Osteocyte (in vitro differentiated cells): ENCODE results near the gene UNC13D. TPM values are rescaled to one million over a fixed set of nuclear protein-coding genes. Genes with fewer than 3 reads are reported as not detected.

Experiments used
- DNase-seq: peaks from one replicate; pipeline ENCODE4 v3.0.0; 2021; ENCODE audit warnings: mixed read lengths; ENCODE audit not compliant: unreplicated experiment; ENCODE audit errors: extremely low spot score
- H3K27ac Mint-ChIP-seq: one replicate; pipeline ENCODE4 v1.8.0; 2021; ENCODE audit warnings: mild to moderate bottlenecking, mixed read lengths; ENCODE audit not compliant: unreplicated experiment
- H3K27me3 Mint-ChIP-seq: one replicate; pipeline ENCODE4 v1.8.0; 2021; ENCODE audit warnings: mixed read lengths; ENCODE audit not compliant: unreplicated experiment
- H3K36me3 Mint-ChIP-seq: one replicate; pipeline ENCODE4 v1.8.0; 2021; ENCODE audit warnings: mixed read lengths; ENCODE audit not compliant: unreplicated experiment
- H3K4me1 Mint-ChIP-seq: one replicate; pipeline ENCODE4 v1.8.0; 2021; ENCODE audit warnings: mixed read lengths; ENCODE audit not compliant: unreplicated experiment
- H3K4me3 Mint-ChIP-seq: one replicate; pipeline ENCODE4 v1.8.0; 2021; ENCODE audit warnings: mild to moderate bottlenecking, moderate library complexity, mixed read lengths; ENCODE audit not compliant: unreplicated experiment
- H3K9me3 Mint-ChIP-seq: one replicate; pipeline ENCODE4 v1.8.0; 2021; ENCODE audit warnings: mixed read lengths; ENCODE audit not compliant: unreplicated experiment
- total RNA-seq: library from RNA; stranded (reverse); gene quantifications from 2 replicates; pipeline ENCODE4 v1.2.1, GENCODE V29; 2021
- TF ChIP-seq, protein P1 (sequence below): fragments of 200-600 bp; sonication (generic); IDR thresholded peaks from 2 replicates; pipeline ENCODE4 v1.5.0; 2021; ENCODE audit warnings: antibody characterized with exemption, mild to moderate bottlenecking, moderate library complexity

The UNC13D gene
- total RNA-seq, 1 donor from 2014 or later: 3.6 TPM

DNA sequence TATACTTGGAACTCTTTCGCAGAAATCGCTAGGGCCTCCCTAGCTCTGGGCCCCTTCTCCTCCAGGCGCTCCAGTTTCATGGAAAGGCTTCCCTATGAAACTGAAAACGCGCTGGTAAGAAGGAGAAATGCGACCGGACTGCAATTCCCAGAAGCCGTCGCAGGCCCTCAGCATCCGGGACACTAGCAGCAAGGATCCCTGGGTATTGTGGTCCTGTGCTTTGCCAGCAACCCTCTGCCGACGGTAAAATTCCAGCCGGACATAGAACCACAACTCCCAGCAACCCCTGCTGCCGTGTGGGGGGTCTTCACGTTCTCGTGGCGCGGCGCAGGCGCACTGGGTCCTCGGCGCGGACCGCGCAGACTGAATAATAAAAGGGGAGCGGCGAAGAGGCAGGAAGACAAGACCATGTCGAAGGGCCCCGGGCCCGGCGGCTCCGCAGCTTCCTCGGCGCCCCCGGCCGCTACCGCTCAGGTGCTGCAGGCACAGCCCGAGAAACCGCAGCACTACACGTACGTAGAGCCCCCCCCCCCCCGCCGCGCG, 59.7 kb downstream of the UNC13D start, which contains the start of gene UNK:
UNK (plus strand) TSS at position 334 of the 543 bp plus-strand sequence; CDS start at position 409, 75 bp downstream.
- Mint-ChIP-seq H3K27ac (peak within 1 kb of the TSS; percentile 99), H3K36me3 (peaks cover 2% of the 10 kb centered on the region), H3K4me1 (peaks cover 46% of the 10 kb centered on the region), H3K4me3 (peak within 1 kb of the TSS; percentile 85), H3K27me3 (no peaks in the 10 kb centered on the region), H3K9me3 (no peaks in the 10 kb centered on the region)
- DNase-seq: peak; percentile 99
- TF ChIP-seq, protein P1, sequence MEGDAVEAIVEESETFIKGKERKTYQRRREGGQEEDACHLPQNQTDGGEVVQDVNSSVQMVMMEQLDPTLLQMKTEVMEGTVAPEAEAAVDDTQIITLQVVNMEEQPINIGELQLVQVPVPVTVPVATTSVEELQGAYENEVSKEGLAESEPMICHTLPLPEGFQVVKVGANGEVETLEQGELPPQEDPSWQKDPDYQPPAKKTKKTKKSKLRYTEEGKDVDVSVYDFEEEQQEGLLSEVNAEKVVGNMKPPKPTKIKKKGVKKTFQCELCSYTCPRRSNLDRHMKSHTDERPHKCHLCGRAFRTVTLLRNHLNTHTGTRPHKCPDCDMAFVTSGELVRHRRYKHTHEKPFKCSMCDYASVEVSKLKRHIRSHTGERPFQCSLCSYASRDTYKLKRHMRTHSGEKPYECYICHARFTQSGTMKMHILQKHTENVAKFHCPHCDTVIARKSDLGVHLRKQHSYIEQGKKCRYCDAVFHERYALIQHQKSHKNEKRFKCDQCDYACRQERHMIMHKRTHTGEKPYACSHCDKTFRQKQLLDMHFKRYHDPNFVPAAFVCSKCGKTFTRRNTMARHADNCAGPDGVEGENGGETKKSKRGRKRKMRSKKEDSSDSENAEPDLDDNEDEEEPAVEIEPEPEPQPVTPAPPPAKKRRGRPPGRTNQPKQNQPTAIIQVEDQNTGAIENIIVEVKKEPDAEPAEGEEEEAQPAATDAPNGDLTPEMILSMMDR: no peak

DNA sequence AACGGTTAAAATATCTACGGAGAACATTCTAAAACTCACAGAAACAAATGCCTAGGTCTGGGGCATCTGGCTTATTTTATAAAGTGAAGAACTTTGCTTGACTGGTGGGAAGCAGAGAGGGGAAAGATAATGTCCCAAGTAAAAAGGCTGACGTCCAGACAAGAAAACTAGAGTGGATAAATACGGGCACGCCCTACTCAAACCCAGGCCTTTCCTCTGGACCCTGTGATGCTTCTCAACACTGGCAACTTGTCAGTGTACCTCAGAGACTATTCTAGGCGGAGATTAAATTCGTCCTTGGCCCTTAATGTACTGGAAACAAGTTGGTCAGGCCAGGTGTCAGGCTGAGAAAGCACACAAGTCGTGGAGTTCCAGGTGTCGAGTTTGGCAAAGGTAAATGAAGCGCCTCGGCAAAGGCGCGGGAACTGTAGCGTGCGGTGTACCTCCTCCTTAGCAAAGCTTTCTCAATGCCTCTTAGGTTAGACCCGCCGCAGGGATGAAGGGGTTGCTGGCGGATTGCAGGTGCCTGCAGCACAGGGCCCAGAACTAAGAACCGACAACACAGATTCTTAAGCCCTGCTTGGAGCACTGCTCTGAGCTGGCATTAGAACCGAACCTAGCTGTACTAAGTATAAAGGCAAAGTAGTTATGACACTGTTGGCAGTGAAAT, 60.3 kb downstream of the UNC13D start:
- H3K27me3 Mint-ChIP-seq: no peaks in the 10 kb centered on the region
- peaks cover 46% of the 10 kb centered on the region for H3K4me1 Mint-ChIP-seq
- DNase-seq: no peak
- TF ChIP-seq, protein P1: no peak
- peak overlapping the region; percentile 99 for H3K27ac Mint-ChIP-seq
- H3K9me3 Mint-ChIP-seq: no peaks in the 10 kb centered on the region
- peak overlapping the region; percentile 85 for H3K4me3 Mint-ChIP-seq
- H3K36me3 Mint-ChIP-seq: peaks cover 2% of the 10 kb centered on the region

DNA sequence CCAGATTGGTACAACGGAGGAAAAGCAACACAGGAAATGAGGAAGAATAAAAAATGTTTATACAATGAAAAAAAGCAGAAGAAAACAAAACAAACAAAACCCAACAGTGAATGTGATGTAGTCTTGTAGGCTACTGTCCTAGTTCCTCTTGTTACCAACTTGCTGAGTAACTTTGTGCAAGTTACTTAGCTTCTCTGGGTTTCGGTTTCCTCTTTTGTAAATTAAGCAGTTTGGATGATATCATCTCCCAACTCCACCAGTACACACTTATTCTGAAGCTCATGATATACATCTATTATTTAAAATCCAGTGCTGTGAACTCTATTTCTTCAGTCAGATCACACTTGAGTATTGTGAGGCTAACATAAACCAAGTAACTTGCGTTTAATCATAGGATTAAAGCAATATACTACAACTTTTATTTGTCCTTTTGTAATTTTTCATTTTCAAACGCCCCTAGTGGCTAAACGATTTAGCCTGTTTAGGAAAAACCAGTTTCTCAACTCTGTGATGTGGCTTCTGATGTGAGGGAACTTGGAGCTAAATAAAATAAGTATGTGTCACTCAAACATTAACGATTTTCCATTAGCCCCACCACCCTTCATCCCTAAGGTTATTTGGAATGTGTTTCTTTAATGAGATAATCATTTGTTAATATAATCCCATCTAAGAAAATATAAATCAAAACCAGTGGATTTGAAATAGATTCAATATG, 61.0 kb downstream of the UNC13D start:
- Mint-ChIP-seq H3K4me1 (peaks cover 46% of the 10 kb centered on the region), H3K9me3 (no peaks in the 10 kb centered on the region), H3K36me3 (peaks cover 9% of the 10 kb centered on the region), H3K27me3 (no peaks in the 10 kb centered on the region), H3K4me3 (peak overlapping the region; percentile 48), H3K27ac (peak overlapping the region; percentile 99)
- TF ChIP-seq, protein P1: peak; percentile 70
- no peak for DNase-seq

DNA sequence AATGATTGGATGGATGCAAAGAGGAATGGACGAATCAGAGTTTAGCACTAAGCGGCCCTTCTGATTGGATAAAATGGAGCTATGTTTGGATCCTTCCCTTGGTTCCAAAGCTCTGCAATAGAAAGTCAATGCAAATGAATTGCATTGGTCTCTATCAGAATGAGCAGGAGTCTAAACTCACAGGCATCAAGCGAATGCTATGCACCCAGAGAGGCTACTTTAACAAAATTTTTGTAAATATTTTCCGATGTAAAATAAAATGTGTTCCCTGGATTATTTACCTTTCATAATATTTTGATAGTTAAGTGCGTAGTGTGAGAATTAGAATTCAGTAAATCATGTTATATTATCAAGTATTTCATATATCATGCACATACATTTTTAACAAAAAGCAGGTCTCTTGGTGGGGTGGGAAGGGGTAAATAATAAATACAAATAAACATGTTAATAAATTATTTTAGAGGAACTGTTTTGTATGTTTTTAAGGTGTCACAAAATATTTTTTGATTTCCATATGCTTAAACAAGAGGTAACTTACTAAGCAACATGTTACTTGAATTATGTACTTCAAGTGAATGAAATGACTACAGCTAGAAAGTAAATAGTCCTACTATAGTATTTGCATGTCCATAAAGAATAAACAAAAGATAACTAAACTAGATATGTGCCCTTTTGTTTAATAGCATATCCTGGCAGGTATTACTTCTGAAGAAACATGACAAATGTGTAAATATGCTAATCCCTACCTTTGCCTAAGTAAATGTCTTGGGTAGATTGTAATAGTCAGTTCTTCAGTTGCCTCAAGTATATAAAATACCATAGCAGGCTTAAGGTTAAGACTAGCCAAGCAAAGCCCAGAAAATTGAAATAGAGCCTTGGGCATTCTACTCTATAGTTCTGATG, 64.0 kb downstream of the UNC13D start:
- Mint-ChIP-seq H3K4me1 (peaks cover 49% of the 10 kb centered on the region), H3K27me3 (no peaks in the 10 kb centered on the region), H3K27ac (peak overlapping the region; percentile 72), H3K4me3 (peak overlapping the region; percentile 92), H3K36me3 (peaks cover 29% of the 10 kb centered on the region), H3K9me3 (no peaks in the 10 kb centered on the region)
- TF ChIP-seq, protein P1: no peak
- no peak for DNase-seq
